Stomach (tissue), 4 donors: ENCODE data around the gene PCNT.

Experiments used
- EP300 ChIP-seq: sonication (generic); formaldehyde crosslinking; IDR thresholded peaks from one replicate; pipeline ENCODE4 v1.6.1; 2017; ENCODE audit warnings: antibody characterized with exemption
- POLR2A ChIP-seq, 4 donors: fragments of 450-650 bp; IDR thresholded peaks; one replicate each; pipeline ENCODE4 v1.6.1; 2016; ENCODE audit warnings: antibody characterized with exemption in 4 of 4, control low read depth in 2 of 4, mild to moderate bottlenecking in 1 of 4, moderate library complexity in 1 of 4
- TF ChIP-seq, protein P1 (sequence below), 7 experiments: fragments of 450-650 bp in 4 of 7; fragments of 200-600 bp in 3 of 7; sonication (generic) in 3 of 7; IDR thresholded peaks; one replicate each; pipeline ENCODE4 v1.5.1; 2016 to 2019; ENCODE audit warnings: antibody characterized with exemption in 7 of 7, control low read depth in 2 of 7, mild to moderate bottlenecking in 1 of 7

DNA sequence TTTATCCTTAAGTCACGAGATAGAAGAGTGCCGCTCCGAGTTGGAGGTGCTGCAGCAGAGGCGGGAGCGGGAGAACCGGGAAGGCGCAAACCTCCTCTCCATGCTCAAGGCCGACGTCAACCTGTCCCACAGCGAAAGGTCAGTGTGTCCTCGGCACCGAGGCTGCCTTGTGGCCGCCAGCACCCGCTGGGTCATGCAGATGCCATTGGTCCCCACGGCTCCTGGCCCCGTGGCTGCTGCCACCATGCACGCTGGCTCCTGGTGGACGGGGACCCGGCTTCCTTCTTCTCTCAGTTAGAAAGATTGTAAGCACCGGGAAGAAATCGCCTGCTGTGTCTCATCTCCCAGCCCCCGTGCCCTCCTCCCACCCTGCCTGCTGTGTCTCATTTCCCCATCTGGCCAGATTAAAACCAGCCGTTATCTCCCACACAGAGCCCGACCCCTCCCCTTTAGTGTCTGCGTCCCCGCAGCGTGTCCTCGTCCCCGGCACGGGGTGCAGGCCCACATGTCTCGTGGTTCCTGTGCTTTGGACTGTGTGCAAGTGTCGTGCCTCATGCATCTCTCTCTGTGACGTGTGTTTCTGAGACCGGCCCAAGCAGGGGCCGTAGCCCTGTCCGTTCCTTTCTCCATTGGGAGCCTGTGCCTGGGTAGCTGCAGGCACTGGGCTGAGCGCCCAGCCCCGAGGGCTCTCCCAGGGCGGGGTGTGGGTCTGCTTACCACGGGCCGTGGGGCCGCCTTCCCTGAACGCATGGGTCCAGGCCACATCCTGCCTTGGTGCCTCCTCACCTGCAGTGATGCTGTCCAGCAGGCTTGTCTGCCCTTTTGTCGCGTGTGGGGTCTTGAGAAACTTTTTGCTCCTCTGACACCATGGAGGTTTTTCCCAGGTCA is 62.1 kb downstream of the PCNT start:
- TF ChIP-seq, protein P1, sequence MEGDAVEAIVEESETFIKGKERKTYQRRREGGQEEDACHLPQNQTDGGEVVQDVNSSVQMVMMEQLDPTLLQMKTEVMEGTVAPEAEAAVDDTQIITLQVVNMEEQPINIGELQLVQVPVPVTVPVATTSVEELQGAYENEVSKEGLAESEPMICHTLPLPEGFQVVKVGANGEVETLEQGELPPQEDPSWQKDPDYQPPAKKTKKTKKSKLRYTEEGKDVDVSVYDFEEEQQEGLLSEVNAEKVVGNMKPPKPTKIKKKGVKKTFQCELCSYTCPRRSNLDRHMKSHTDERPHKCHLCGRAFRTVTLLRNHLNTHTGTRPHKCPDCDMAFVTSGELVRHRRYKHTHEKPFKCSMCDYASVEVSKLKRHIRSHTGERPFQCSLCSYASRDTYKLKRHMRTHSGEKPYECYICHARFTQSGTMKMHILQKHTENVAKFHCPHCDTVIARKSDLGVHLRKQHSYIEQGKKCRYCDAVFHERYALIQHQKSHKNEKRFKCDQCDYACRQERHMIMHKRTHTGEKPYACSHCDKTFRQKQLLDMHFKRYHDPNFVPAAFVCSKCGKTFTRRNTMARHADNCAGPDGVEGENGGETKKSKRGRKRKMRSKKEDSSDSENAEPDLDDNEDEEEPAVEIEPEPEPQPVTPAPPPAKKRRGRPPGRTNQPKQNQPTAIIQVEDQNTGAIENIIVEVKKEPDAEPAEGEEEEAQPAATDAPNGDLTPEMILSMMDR (IDR thresholded peaks at IDR 0.05): no peak
- TF ChIP-seq POLR2A (IDR thresholded peaks at IDR 0.05): no peak
- TF ChIP-seq EP300: no peak
